Panc1 (cell line): ENCODE measurements around the gene PCDH10.

Experiments used
- POLR2AphosphoS5 ChIP-seq: IDR thresholded peaks from 2 replicates; pipeline ENCODE4 v1.6.1; 2012; ENCODE audit warnings: mild to moderate bottlenecking, low read depth, low read length, moderate library complexity
- REST ChIP-seq, 2 experiments: IDR thresholded peaks; 2 replicates each; pipeline ENCODE4 v1.6.1; 2011 to 2012; ENCODE audit warnings: low read depth in 2 of 2, control low read depth in 1 of 2, low read length in 1 of 2, mild to moderate bottlenecking in 1 of 2, moderate library complexity in 1 of 2; ENCODE audit not compliant: insufficient read depth in 1 of 2
- SIN3A ChIP-seq: IDR thresholded peaks from 2 replicates; pipeline ENCODE4 v1.6.1; 2012; ENCODE audit warnings: low read depth, mild to moderate bottlenecking, low read length, moderate library complexity, borderline replicate concordance; ENCODE audit not compliant: insufficient read depth
- TF ChIP-seq, protein P1 (sequence below): fragments of 450-650 bp; IDR thresholded peaks from 2 replicates; pipeline ENCODE4 v1.5.1; 2017; ENCODE audit warnings: mild to moderate bottlenecking

GRCh38 chr4:133151691-133152329, 2.7 kb downstream of the PCDH10 start:
- TF ChIP-seq, protein P1, sequence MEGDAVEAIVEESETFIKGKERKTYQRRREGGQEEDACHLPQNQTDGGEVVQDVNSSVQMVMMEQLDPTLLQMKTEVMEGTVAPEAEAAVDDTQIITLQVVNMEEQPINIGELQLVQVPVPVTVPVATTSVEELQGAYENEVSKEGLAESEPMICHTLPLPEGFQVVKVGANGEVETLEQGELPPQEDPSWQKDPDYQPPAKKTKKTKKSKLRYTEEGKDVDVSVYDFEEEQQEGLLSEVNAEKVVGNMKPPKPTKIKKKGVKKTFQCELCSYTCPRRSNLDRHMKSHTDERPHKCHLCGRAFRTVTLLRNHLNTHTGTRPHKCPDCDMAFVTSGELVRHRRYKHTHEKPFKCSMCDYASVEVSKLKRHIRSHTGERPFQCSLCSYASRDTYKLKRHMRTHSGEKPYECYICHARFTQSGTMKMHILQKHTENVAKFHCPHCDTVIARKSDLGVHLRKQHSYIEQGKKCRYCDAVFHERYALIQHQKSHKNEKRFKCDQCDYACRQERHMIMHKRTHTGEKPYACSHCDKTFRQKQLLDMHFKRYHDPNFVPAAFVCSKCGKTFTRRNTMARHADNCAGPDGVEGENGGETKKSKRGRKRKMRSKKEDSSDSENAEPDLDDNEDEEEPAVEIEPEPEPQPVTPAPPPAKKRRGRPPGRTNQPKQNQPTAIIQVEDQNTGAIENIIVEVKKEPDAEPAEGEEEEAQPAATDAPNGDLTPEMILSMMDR = no peak
- no peak for TF ChIP-seq REST (IDR thresholded peaks at IDR 0.05; ENCODE audit: insufficient read depth in 1 of 2, low read depth in 2 of 2, low read length in 1 of 2)
- TF ChIP-seq POLR2AphosphoS5 = no peak
- TF ChIP-seq SIN3A = no peak
